ENCODE measurements around the gene COG2. TPM values are rescaled to one million over a fixed set of nuclear protein-coding genes. Genes with fewer than 3 reads are reported as not detected.

Gene COG2
- total RNA-seq, 1 donor from 2014 or later, result 8.4 TPM

GRCh38 chr1:230706020-230706699, 63.9 kb downstream of the COG2 start:
- Histone ChIP-seq H3K4me3 (no peak overlapping the region), H3K9me3 (no peaks in the 10 kb centered on the region), H3K36me3 (no peaks in the 10 kb centered on the region), H3K27ac (no peak overlapping the region), H3K4me1 (no peaks in the 10 kb centered on the region), H3K27me3 (no peaks in the 10 kb centered on the region)
- intact Hi-C loops (cut with DNase I), result no loop called here
- TF ChIP-seq CTCF (IDR thresholded peaks at IDR 0.05), result no peak
- no peak for DNase-seq (ENCODE audit: low spot score in 2 of 2)

- Histone ChIP-seq H3K27ac (no peak overlapping the region), H3K4me3 (no peak overlapping the region), H3K36me3 (no peaks in the 10 kb centered on the region), H3K27me3 (no peaks in the 10 kb centered on the region), H3K4me1 (no peaks in the 10 kb centered on the region), H3K9me3 (no peaks in the 10 kb centered on the region)
- TF ChIP-seq CTCF (IDR thresholded peaks at IDR 0.05), result no peak
- intact Hi-C loops (cut with DNase I), result no loop called here
- no peak for DNase-seq (ENCODE audit: low spot score in 2 of 2)
Measured at GRCh38 chr1:230706887-230707731, 64.8 kb downstream of the COG2 start.

- Histone ChIP-seq H3K27ac (no peak overlapping the region), H3K36me3 (no peaks in the 10 kb centered on the region), H3K9me3 (no peaks in the 10 kb centered on the region), H3K4me3 (no peak overlapping the region), H3K27me3 (no peaks in the 10 kb centered on the region), H3K4me1 (no peaks in the 10 kb centered on the region)
- no peak for TF ChIP-seq CTCF (IDR thresholded peaks at IDR 0.05)
- DNase-seq (ENCODE audit: low spot score in 2 of 2), result no peak
- intact Hi-C loops (cut with DNase I), result no loop called here
Measured at GRCh38 chr1:230707732-230708630, 65.7 kb downstream of the COG2 start.

GRCh38 chr1:230708631-230709580, 66.6 kb downstream of the COG2 start:
- no peak overlapping the region for H3K4me3 ChIP-seq
- no peak for TF ChIP-seq CTCF (IDR thresholded peaks at IDR 0.05)
- no peaks in the 10 kb centered on the region for H3K36me3 ChIP-seq
- H3K27ac ChIP-seq, result no peak overlapping the region
- H3K27me3 ChIP-seq, result no peaks in the 10 kb centered on the region
- intact Hi-C loops (cut with DNase I), result no loop called here
- H3K9me3 ChIP-seq, result no peaks in the 10 kb centered on the region
- H3K4me1 ChIP-seq, result peaks cover 3 to 4% of the 10 kb centered on the region in 2 donors
- no peak for DNase-seq (ENCODE audit: low spot score in 2 of 2)

Data from ascending aorta (tissue), 2 donors.